CD4-positive, alpha-beta T cell (primary cell): ENCODE results near the gene INHBA. TPM values are rescaled to one million over a fixed set of nuclear protein-coding genes. Genes with fewer than 3 reads are reported as not detected.

Experiments used
- ATAC-seq: fragments of 200-7000 bp; cut with Tn5 transposase; one replicate; pipeline ENCODE4 v1.10.0; 2022; ENCODE audit warnings: mild to moderate bottlenecking; ENCODE audit not compliant: poor library complexity
- CTCF ChIA-PET: fragments of 350-600 bp; sonication (Branson Sonifier 250); formaldehyde crosslinking; loops from one replicate; lab custom pipeline; 2021; ENCODE audit warnings: antibody characterized with exemption, inconsistent platforms; lab: Charles Lee
- POLR2A ChIA-PET: fragments of 350-600 bp; sonication (Branson Sonifier 250); formaldehyde crosslinking; loops from one replicate; lab custom pipeline; 2021; ENCODE audit warnings: antibody characterized with exemption, inconsistent platforms; lab: Charles Lee
- DNase-seq, 14 experiments: peaks; one replicate each; pipeline ENCODE4 v3.0.0-alpha.2; 2013 to 2020; ENCODE audit warnings: mixed read lengths in 2 of 14
- H3K27ac ChIP-seq, 2 donors: one replicate each; pipeline versions ENCODE4 v1.5.1 to v1.7.0; 2013; ENCODE audit warnings: low read length in 2 of 2, low read depth in 1 of 2, mild to moderate bottlenecking in 1 of 2
- H3K27me3 ChIP-seq, 2 experiments: 1 replicate in 1 of 2; 2 replicates in 1 of 2; pipeline versions ENCODE4 v1.6.1 to v1.7.0; 2013; ENCODE audit warnings: low read length in 2 of 2, control low read depth in 1 of 2, mild to moderate bottlenecking in 1 of 2, moderate library complexity in 1 of 2; ENCODE audit not compliant: insufficient read depth in 2 of 2, control insufficient read depth in 1 of 2
- H3K36me3 ChIP-seq: one replicate; pipeline ENCODE4 v1.6.1; 2013; ENCODE audit warnings: low read length, control low read depth; ENCODE audit not compliant: insufficient read depth
- H3K4me1 ChIP-seq: one replicate; pipeline ENCODE4 v1.6.1; 2013; ENCODE audit warnings: low read length, control low read depth; ENCODE audit not compliant: insufficient read depth
- H3K4me3 ChIP-seq: one replicate; pipeline ENCODE4 v1.5.1; 2013; ENCODE audit warnings: mild to moderate bottlenecking, low read length, moderate library complexity
- H3K9me3 ChIP-seq, 2 experiments: 1 replicate in 1 of 2; 2 replicates in 1 of 2; pipeline versions ENCODE4 v1.6.1 to v1.7.0; 2013; ENCODE audit warnings: low read length in 2 of 2, mild to moderate bottlenecking in 2 of 2, control low read depth in 1 of 2, moderate library complexity in 1 of 2; ENCODE audit not compliant: control insufficient read depth in 1 of 2, insufficient read depth in 1 of 2
- H3K27ac Mint-ChIP-seq: one replicate; pipeline ENCODE4 v1.8.0; 2020; ENCODE audit warnings: mixed read lengths
- H3K27me3 Mint-ChIP-seq: one replicate; pipeline ENCODE4 v1.8.0; 2021; ENCODE audit warnings: mixed read lengths
- H3K36me3 Mint-ChIP-seq: one replicate; pipeline ENCODE4 v1.8.0; 2021; ENCODE audit warnings: low read depth, mixed read lengths
- H3K4me1 Mint-ChIP-seq: one replicate; pipeline ENCODE4 v1.8.0; 2021; ENCODE audit warnings: low read depth, mixed read lengths
- H3K4me3 Mint-ChIP-seq: one replicate; pipeline ENCODE4 v1.8.0; 2020; ENCODE audit warnings: mild to moderate bottlenecking, mixed read lengths
- H3K9me3 Mint-ChIP-seq: one replicate; pipeline ENCODE4 v1.8.0; 2020; ENCODE audit warnings: mixed read lengths
- CTCF ChIP-seq: fragments of 200-600 bp; IDR thresholded peaks from one replicate; pipeline ENCODE4 v1.8.0; 2022; ENCODE audit warnings: antibody characterized with exemption, mild to moderate bottlenecking
- intact Hi-C, 2 experiments: fragments of 100-400 bp; cut with DNase I in 1 of 2; cut with micrococcal nuclease in 1 of 2; formaldehyde crosslinking; loops; one replicate each; pipeline versions ENCODE4 v1.15.1 to v1.9.0; 2023 to 2025; cut with DNase I, micrococcal nuclease
- total RNA-seq, 174 experiments: library from RNA in 2 of 174; stranded (reverse) in 2 of 174; gene quantifications; one replicate each; pipeline ENCODE4 v1.2.3 and lab custom pipeline; 2021 to 2026

INHBA gene
- total RNA-seq, 2 experiments from 2014 or later: not detected

- Histone ChIP-seq H3K27me3 (no peaks in the 10 kb centered on the region), H3K27ac (no peak overlapping the region), H3K9me3 (no peaks in the 10 kb centered on the region), H3K4me1 (no peaks in the 10 kb centered on the region), H3K36me3 (no peaks in the 10 kb centered on the region), H3K4me3 (no peak overlapping the region)
- ChIA-PET CTCF (no interaction called here), POLR2A (no interaction called here)
- Mint-ChIP-seq H3K36me3 (no peaks in the 10 kb centered on the region), H3K9me3 (no peaks in the 10 kb centered on the region), H3K27me3 (peaks cover 6% of the 10 kb centered on the region), H3K4me1 (no peaks in the 10 kb centered on the region), H3K4me3 (no peak overlapping the region), H3K27ac (no peak overlapping the region)
- TF ChIP-seq CTCF: no peak
- DNase-seq: no peak
- no peak for ATAC-seq
- intact Hi-C loops: no loop called here
Observed at GRCh38 chr7:41720046-41720445, 17.2 kb upstream of the INHBA start.

GRCh38 chr7:41716691-41717090, 13.8 kb upstream of the INHBA start:
- DNase-seq (no peak), ATAC-seq (no peak)
- no peaks in the 10 kb centered on the region for H3K27me3 ChIP-seq
- TF ChIP-seq CTCF: no peak
- no peaks in the 10 kb centered on the region for H3K36me3 ChIP-seq
- no peaks in the 10 kb centered on the region for H3K4me1 ChIP-seq
- intact Hi-C loops: no loop called here
- H3K4me3 ChIP-seq: no peak overlapping the region
- Mint-ChIP-seq H3K4me3 (no peak overlapping the region), H3K4me1 (no peaks in the 10 kb centered on the region), H3K36me3 (no peaks in the 10 kb centered on the region), H3K9me3 (no peaks in the 10 kb centered on the region), H3K27ac (no peak overlapping the region), H3K27me3 (no peaks in the 10 kb centered on the region)
- H3K9me3 ChIP-seq: no peaks in the 10 kb centered on the region
- H3K27ac ChIP-seq: no peak overlapping the region
- ChIA-PET CTCF (no interaction called here), POLR2A (no interaction called here)

GRCh38 chr7:41715000-41715399, 12.1 kb upstream of the INHBA start:
- no peak for DNase-seq
- no peak overlapping the region for H3K27ac Mint-ChIP-seq
- Histone ChIP-seq H3K4me1 (no peaks in the 10 kb centered on the region), H3K4me3 (no peak overlapping the region), H3K9me3 (no peaks in the 10 kb centered on the region), H3K27ac (no peak overlapping the region), H3K36me3 (no peaks in the 10 kb centered on the region), H3K27me3 (no peaks in the 10 kb centered on the region)
- intact Hi-C loops: no loop called here
- no peak overlapping the region for H3K4me3 Mint-ChIP-seq
- ChIA-PET POLR2A (no interaction called here), CTCF (no interaction called here)
- no peak for ATAC-seq
- H3K36me3 Mint-ChIP-seq: no peaks in the 10 kb centered on the region
- no peaks in the 10 kb centered on the region for H3K9me3 Mint-ChIP-seq
- H3K4me1 Mint-ChIP-seq: no peaks in the 10 kb centered on the region
- H3K27me3 Mint-ChIP-seq: no peaks in the 10 kb centered on the region
- no peak for TF ChIP-seq CTCF
